ENCODE results near the gene SEC16A. TPM values are rescaled to one million over a fixed set of nuclear protein-coding genes. Genes with fewer than 3 reads are reported as not detected.

The SEC16A gene
- total RNA-seq, 6 experiments from 2014 or later = 46.9 to 108 (median 72.0) TPM

GRCh38 chr9:136515276-136515675, 32.4 kb upstream of the SEC16A start:
- H3K27ac ChIP-seq = no peak overlapping the region
- no peak for ATAC-seq
- H3K36me3 ChIP-seq = peaks cover 6 to 78% (median 25%) of the 10 kb centered on the region in 4 donors
- TF ChIP-seq CTCF (IDR thresholded peaks at IDR 0.05) (no peak), POLR2A (IDR thresholded peaks at IDR 0.05) (no peak)
- H3K9me3 ChIP-seq = no peaks in the 10 kb centered on the region
- whole genome bisulfite sequencing (ENCODE audit: insufficient coverage, low coverage, low lambda C conversion rate, missing lambda C conversion rate) = 90% methylated on average over 4 of the region's 28 CpGs
- no peaks in the 10 kb centered on the region for H3K27me3 ChIP-seq
- no peak for DNase-seq
- H3K4me3 ChIP-seq = no peak overlapping the region
- H3K4me1 ChIP-seq = peaks cover 0 to 18% (median 9%) of the 10 kb centered on the region in 4 donors
- intact Hi-C loops (cut with DNase I) = no loop called here

- Histone ChIP-seq H3K27ac (no peak overlapping the region), H3K4me1 (peaks cover 0 to 8% (median 3%) of the 10 kb centered on the region in 4 donors), H3K9me3 (no peaks in the 10 kb centered on the region), H3K36me3 (peaks cover 6 to 88% (median 31%) of the 10 kb centered on the region in 4 donors), H3K27me3 (no peaks in the 10 kb centered on the region), H3K4me3 (no peak overlapping the region)
- intact Hi-C loops (cut with DNase I) = no loop called here
- TF ChIP-seq CTCF (IDR thresholded peaks at IDR 0.05) (no peak), POLR2A (IDR thresholded peaks at IDR 0.05) (no peak)
- DNase-seq = no peak
- WGBS (ENCODE audit: insufficient coverage, low coverage, low lambda C conversion rate, missing lambda C conversion rate) = no CpG with 5 or more reads among the region's 29 CpGs
- no peak for ATAC-seq
Observed at GRCh38 chr9:136514022-136514714, 31.3 kb upstream of the SEC16A start.

- 92% methylated on average over 2 of the region's 16 CpGs for WGBS (ENCODE audit: insufficient coverage, low coverage, low lambda C conversion rate, missing lambda C conversion rate)
- Histone ChIP-seq H3K36me3 (peaks cover 2 to 89% (median 36%) of the 10 kb centered on the region in 4 donors), H3K27me3 (no peaks in the 10 kb centered on the region), H3K27ac (no peak overlapping the region), H3K4me3 (no peak overlapping the region), H3K9me3 (no peaks in the 10 kb centered on the region), H3K4me1 (no peaks in the 10 kb centered on the region)
- DNase-seq (no peak), ATAC-seq (no peak)
- TF ChIP-seq CTCF (IDR thresholded peaks at IDR 0.05) (no peak), POLR2A (IDR thresholded peaks at IDR 0.05) (no peak)
- intact Hi-C loops (cut with DNase I) = no loop called here
Observed at GRCh38 chr9:136513191-136513590, 30.4 kb upstream of the SEC16A start.

- DNase-seq (no peak), ATAC-seq (peak; percentile 3 to 24 (median 14))
- H3K4me1 ChIP-seq = no peaks in the 10 kb centered on the region
- TF ChIP-seq POLR2A (IDR thresholded peaks at IDR 0.05) (no peak), CTCF (IDR thresholded peaks at IDR 0.05) (no peak)
- no peaks in the 10 kb centered on the region for H3K27me3 ChIP-seq
- WGBS (ENCODE audit: insufficient coverage, low coverage, low lambda C conversion rate, missing lambda C conversion rate) = 90% methylated on average over 5 of the region's 13 CpGs
- no peak overlapping the region for H3K4me3 ChIP-seq
- peak overlapping the region; percentile 27 to 79 (median 47) for H3K27ac ChIP-seq
- peaks cover 0 to 89% (median 36%) of the 10 kb centered on the region in 4 donors for H3K36me3 ChIP-seq
- intact Hi-C loops (cut with DNase I) = no loop called here
- H3K9me3 ChIP-seq = no peaks in the 10 kb centered on the region
Observed at GRCh38 chr9:136512651-136513071, 29.8 kb upstream of the SEC16A start.
